Central memory CD8-positive, alpha-beta T cell (primary cell): ENCODE measurements around the gene TTC12.
A peak's percentile ranks its signal among the peaks of the same experiment; 100 is the strongest.

Experiments
- ATAC-seq: fragments of 150-1000 bp; cut with Tn5 transposase; replicated peaks from 2 replicates; pipeline ENCODE4 v1.10.0; 2022; ENCODE audit warnings: mild to moderate bottlenecking, moderate FRiP score, moderate number of reproducible peaks; ENCODE audit not compliant: poor library complexity, severe bottlenecking; ENCODE audit errors: extremely low read depth
- DNase-seq, 2 donors: peaks; one replicate each; pipeline ENCODE4 v3.0.0; 2021; ENCODE audit warnings: low spot score in 2 of 2
- H3K27ac Mint-ChIP-seq: one replicate; pipeline ENCODE4 v1.8.0; 2022; ENCODE audit warnings: low read depth, mild to moderate bottlenecking, moderate library complexity, mixed read lengths
- H3K27me3 Mint-ChIP-seq: one replicate; pipeline ENCODE4 v1.8.0; 2022; ENCODE audit warnings: mixed read lengths
- H3K36me3 Mint-ChIP-seq: one replicate; pipeline ENCODE4 v1.8.0; 2022; ENCODE audit warnings: mild to moderate bottlenecking, moderate library complexity, mixed read lengths; ENCODE audit not compliant: insufficient read depth
- H3K4me1 Mint-ChIP-seq: one replicate; pipeline ENCODE4 v1.8.0; 2022; ENCODE audit warnings: mixed read lengths
- H3K4me3 Mint-ChIP-seq: one replicate; pipeline ENCODE4 v1.8.0; 2022; ENCODE audit warnings: mild to moderate bottlenecking, moderate library complexity, mixed read lengths
- H3K9me3 Mint-ChIP-seq: one replicate; pipeline ENCODE4 v1.8.0; 2022; ENCODE audit warnings: mixed read lengths

The TTC12 gene

GRCh38 chr11:113315811-113316210, 1.4 kb downstream of the TTC12 start:
- no peaks in the 10 kb centered on the region for H3K9me3 Mint-ChIP-seq
- H3K4me1 Mint-ChIP-seq: peaks cover 21% of the 10 kb centered on the region
- peak overlapping the region; percentile 60 for H3K27ac Mint-ChIP-seq
- H3K27me3 Mint-ChIP-seq: no peaks in the 10 kb centered on the region
- no peak for ATAC-seq
- H3K36me3 Mint-ChIP-seq: peaks cover 16% of the 10 kb centered on the region
- no peak for DNase-seq
- peak overlapping the region; percentile 75 for H3K4me3 Mint-ChIP-seq

GRCh38 chr11:113316256-113316655, 1.9 kb downstream of the TTC12 start:
- no peak for DNase-seq
- H3K4me3 Mint-ChIP-seq: no peak overlapping the region
- ATAC-seq: no peak
- no peaks in the 10 kb centered on the region for H3K27me3 Mint-ChIP-seq
- H3K27ac Mint-ChIP-seq: no peak overlapping the region
- peaks cover 16% of the 10 kb centered on the region for H3K36me3 Mint-ChIP-seq
- peaks cover 21% of the 10 kb centered on the region for H3K4me1 Mint-ChIP-seq
- no peaks in the 10 kb centered on the region for H3K9me3 Mint-ChIP-seq

- H3K4me3 Mint-ChIP-seq: no peak overlapping the region
- no peaks in the 10 kb centered on the region for H3K27me3 Mint-ChIP-seq
- H3K4me1 Mint-ChIP-seq: peaks cover 21% of the 10 kb centered on the region
- H3K9me3 Mint-ChIP-seq: no peaks in the 10 kb centered on the region
- peaks cover 16% of the 10 kb centered on the region for H3K36me3 Mint-ChIP-seq
- H3K27ac Mint-ChIP-seq: no peak overlapping the region
- no peak for DNase-seq
- no peak for ATAC-seq
Measured at GRCh38 chr11:113317339-113317738, 3.0 kb downstream of the TTC12 start.

- DNase-seq (no peak), ATAC-seq (no peak)
- H3K27ac Mint-ChIP-seq: no peak overlapping the region
- peaks cover 12% of the 10 kb centered on the region for H3K4me1 Mint-ChIP-seq
- H3K4me3 Mint-ChIP-seq: no peak overlapping the region
- H3K9me3 Mint-ChIP-seq: no peaks in the 10 kb centered on the region
- H3K27me3 Mint-ChIP-seq: no peaks in the 10 kb centered on the region
- peaks cover 24% of the 10 kb centered on the region for H3K36me3 Mint-ChIP-seq
Measured at GRCh38 chr11:113319085-113319484, 4.7 kb downstream of the TTC12 start.

GRCh38 chr11:113322158-113322557, 7.8 kb downstream of the TTC12 start:
- DNase-seq: no peak
- no peak overlapping the region for H3K27ac Mint-ChIP-seq
- H3K9me3 Mint-ChIP-seq: no peaks in the 10 kb centered on the region
- H3K4me3 Mint-ChIP-seq: no peak overlapping the region
- no peak for ATAC-seq
- no peaks in the 10 kb centered on the region for H3K27me3 Mint-ChIP-seq
- H3K4me1 Mint-ChIP-seq: peaks cover 6% of the 10 kb centered on the region
- peaks cover 20% of the 10 kb centered on the region for H3K36me3 Mint-ChIP-seq

- no peak for DNase-seq
- Mint-ChIP-seq H3K27ac (no peak overlapping the region), H3K36me3 (peaks cover 16% of the 10 kb centered on the region), H3K4me1 (no peaks in the 10 kb centered on the region), H3K27me3 (no peaks in the 10 kb centered on the region), H3K9me3 (no peaks in the 10 kb centered on the region), H3K4me3 (no peak overlapping the region)
- no peak for ATAC-seq
Measured at GRCh38 chr11:113324250-113324649, 9.9 kb downstream of the TTC12 start.

- Mint-ChIP-seq H3K27ac (no peak overlapping the region), H3K4me3 (no peak overlapping the region), H3K4me1 (no peaks in the 10 kb centered on the region), H3K27me3 (no peaks in the 10 kb centered on the region), H3K36me3 (peaks cover 15% of the 10 kb centered on the region), H3K9me3 (no peaks in the 10 kb centered on the region)
- no peak for DNase-seq
- no peak for ATAC-seq
Measured at GRCh38 chr11:113329725-113330124, 15.3 kb downstream of the TTC12 start.

- no peak overlapping the region for H3K4me3 Mint-ChIP-seq
- no peak for ATAC-seq
- H3K4me1 Mint-ChIP-seq: no peaks in the 10 kb centered on the region
- no peak for DNase-seq
- H3K27me3 Mint-ChIP-seq: no peaks in the 10 kb centered on the region
- no peak overlapping the region for H3K27ac Mint-ChIP-seq
- H3K9me3 Mint-ChIP-seq: no peaks in the 10 kb centered on the region
- H3K36me3 Mint-ChIP-seq: peaks cover 13% of the 10 kb centered on the region
Measured at GRCh38 chr11:113331441-113331840, 17.1 kb downstream of the TTC12 start.

- no peak for ATAC-seq
- Mint-ChIP-seq H3K36me3 (peaks cover 16% of the 10 kb centered on the region), H3K4me3 (no peak overlapping the region), H3K4me1 (no peaks in the 10 kb centered on the region), H3K9me3 (no peaks in the 10 kb centered on the region), H3K27me3 (no peaks in the 10 kb centered on the region), H3K27ac (no peak overlapping the region)
- DNase-seq: no peak
Measured at GRCh38 chr11:113332023-113332422, 17.6 kb downstream of the TTC12 start.

GRCh38 chr11:113332638-113333329, 18.4 kb downstream of the TTC12 start:
- H3K4me1 Mint-ChIP-seq: no peaks in the 10 kb centered on the region
- DNase-seq (no peak), ATAC-seq (no peak)
- no peaks in the 10 kb centered on the region for H3K27me3 Mint-ChIP-seq
- no peak overlapping the region for H3K4me3 Mint-ChIP-seq
- H3K27ac Mint-ChIP-seq: no peak overlapping the region
- H3K36me3 Mint-ChIP-seq: peaks cover 16% of the 10 kb centered on the region
- no peaks in the 10 kb centered on the region for H3K9me3 Mint-ChIP-seq

GRCh38 chr11:113334183-113334582, 19.8 kb downstream of the TTC12 start:
- Mint-ChIP-seq H3K9me3 (no peaks in the 10 kb centered on the region), H3K4me1 (no peaks in the 10 kb centered on the region), H3K4me3 (no peak overlapping the region), H3K27ac (no peak overlapping the region), H3K36me3 (peaks cover 20% of the 10 kb centered on the region), H3K27me3 (no peaks in the 10 kb centered on the region)
- ATAC-seq (no peak), DNase-seq (no peak)

GRCh38 chr11:113338730-113339129, 24.3 kb downstream of the TTC12 start:
- no peaks in the 10 kb centered on the region for H3K27me3 Mint-ChIP-seq
- no peak overlapping the region for H3K27ac Mint-ChIP-seq
- H3K9me3 Mint-ChIP-seq: no peaks in the 10 kb centered on the region
- no peak for DNase-seq
- ATAC-seq: no peak
- H3K36me3 Mint-ChIP-seq: peaks cover 25% of the 10 kb centered on the region
- H3K4me1 Mint-ChIP-seq: no peaks in the 10 kb centered on the region
- H3K4me3 Mint-ChIP-seq: no peak overlapping the region

GRCh38 chr11:113339929-113340589, 25.7 kb downstream of the TTC12 start:
- no peak for ATAC-seq
- Mint-ChIP-seq H3K36me3 (peaks cover 23% of the 10 kb centered on the region), H3K4me3 (no peak overlapping the region), H3K9me3 (no peaks in the 10 kb centered on the region), H3K27ac (no peak overlapping the region), H3K27me3 (no peaks in the 10 kb centered on the region), H3K4me1 (no peaks in the 10 kb centered on the region)
- no peak for DNase-seq
